HepG2 (cell line): Measurements from ENCODE around the gene ST8SIA1. TPM values are rescaled to one million over a fixed set of nuclear protein-coding genes. Genes with fewer than 3 reads are reported as not detected.
A peak's percentile ranks its signal among the peaks of the same experiment; 100 is the strongest.
"Not testable (repeated sequence)": the region's sequence is repeated elsewhere in the genome, so short reads cannot be mapped to it uniquely, and the experiment has no call there.

ENCODE experiments used
- ATAC-seq: fragments of 200-7000 bp; cut with Tn5 transposase; 3 replicates; pipeline ENCODE4 v1.9.1; 2020; ENCODE audit warnings: mild to moderate bottlenecking, moderate library complexity
- BruUV-seq: library from RNA; stranded (reverse); fragments of 400-500 nt; replicated peaks from 2 replicates; lab custom pipeline; 2021; lab: Mats Ljungman, UMichigan
- CTCF ChIA-PET: fragments of 300-600 bp; formaldehyde crosslinking; extraction: SDS; loops from one replicate; lab custom pipeline; 2021; ENCODE audit warnings: low total read pairs, inconsistent platforms, low intra/inter-chr PET ratio; lab: Yijun Ruan, JAX
- POLR2A ChIA-PET: fragments of 350-600 bp; sonication (Branson Sonifier 250); formaldehyde crosslinking; loops from one replicate; lab custom pipeline; 2020; ENCODE audit warnings: antibody characterized with exemption, inconsistent platforms; lab: Yijun Ruan, JAX
- DNase-seq: peaks from one replicate; pipeline ENCODE4 v3.0.0-alpha.2; 2015; ENCODE audit warnings: low spot score
- FAIRE-seq: peaks from 3 replicates; lab custom pipeline; 2011; peaks lifted over from hg19 to GRCh38; lab: Jason Lieb, UNC
- H2AFZ ChIP-seq: one replicate; pipeline ENCODE4 v1.6.1; 2011; ENCODE audit warnings: low read length, inconsistent platforms
- H3K27ac ChIP-seq: fragments of 300-600 bp; 3 replicates; pipeline ENCODE4 v1.8.0; 2011; ENCODE audit warnings: mixed run types, mild to moderate bottlenecking, mixed read lengths, low read length, inconsistent platforms; ENCODE audit not compliant: insufficient read depth; ENCODE audit errors: extremely low read length
- H3K27me3 ChIP-seq, 2 experiments: fragments of 200-600 bp in 1 of 2; 2 replicates in 1 of 2; 3 replicates in 1 of 2; pipeline versions ENCODE4 v1.6.0 to v1.8.0; 2011; ENCODE audit warnings: low read length in 2 of 2, mild to moderate bottlenecking in 2 of 2, moderate library complexity in 2 of 2, inconsistent platforms in 1 of 2; ENCODE audit not compliant: insufficient read depth in 2 of 2, control insufficient read depth in 1 of 2
- H3K36me3 ChIP-seq, 2 experiments: fragments of 200-600 bp in 1 of 2; replicated peaks in 1 of 2; 2 replicates in 1 of 2; 3 replicates in 1 of 2; pipeline versions ENCODE4 v1.5.1 to v1.8.0; 2011; ENCODE audit warnings: low read length in 2 of 2, inconsistent platforms in 1 of 2; ENCODE audit not compliant: insufficient read depth in 2 of 2, control insufficient read depth in 1 of 2
- H3K4me1 ChIP-seq: 2 replicates; pipeline ENCODE4 v1.5.1; 2012; ENCODE audit warnings: low read length, inconsistent platforms; ENCODE audit not compliant: insufficient read depth
- H3K4me2 ChIP-seq: 2 replicates; pipeline ENCODE4 v1.6.0; 2011; ENCODE audit warnings: low read depth, low read length, inconsistent platforms
- H3K4me3 ChIP-seq, 3 experiments: fragments of 200-600 bp in 1 of 3; sonication (generic), shearing (Covaris generic) in 1 of 3; replicated peaks in 1 of 3; 2 replicates each; pipeline ENCODE4 v1.5.1; 2011 to 2016; ENCODE audit warnings: low read length in 3 of 3, inconsistent platforms in 2 of 3, low read depth in 2 of 3, mild to moderate bottlenecking in 2 of 3, control low read depth in 1 of 3, mixed read lengths in 1 of 3; ENCODE audit not compliant: insufficient read depth in 1 of 3
- H3K79me2 ChIP-seq: one replicate; pipeline ENCODE4 v1.6.1; 2011; ENCODE audit warnings: low read length, inconsistent platforms; ENCODE audit not compliant: insufficient read depth
- H3K9ac ChIP-seq: 2 replicates; pipeline ENCODE4 v1.6.0; 2011; ENCODE audit warnings: mild to moderate bottlenecking, low read depth, low read length, inconsistent platforms; ENCODE audit not compliant: insufficient read depth
- H3K9me3 ChIP-seq: 2 replicates; pipeline ENCODE4 v1.5.1; 2012; ENCODE audit warnings: mild to moderate bottlenecking, low read length
- H4K20me1 ChIP-seq: 2 replicates; pipeline ENCODE4 v1.6.0; 2011; ENCODE audit warnings: inconsistent platforms, mild to moderate bottlenecking, low read length, moderate library complexity; ENCODE audit not compliant: insufficient read depth
- WGBS: methylation state at CpG from one replicate; pipeline ENCODE4 v1.1.6; 2017; ENCODE audit warnings: low lambda C conversion rate; 5-methylcytosine and 5-hydroxymethylcytosine counted together
- in situ Hi-C: cut with HindIII; loops from 2 replicates; pipeline ENCODE4 v1.10.0; 2017; ENCODE audit warnings: low pct_unique_long_range_greater_than_20kb; ENCODE audit not compliant: extremely low pct_ligation_motif_present
- intact Hi-C: fragments of 100-400 bp; cut with micrococcal nuclease; formaldehyde crosslinking; loops from one replicate; pipeline ENCODE4 v1.10.0; 2022; ENCODE audit not compliant: unreplicated experiment
- polyA plus RNA-seq, 8 experiments: library from polyadenylated mRNA; depleted of rRNA in 3 of 8; stranded (reverse) in 7 of 8; unstranded in 1 of 8; fragments of >200 nt; fragmentation: Illumina TruSeq in 4 of 8; extraction: Trizol in 4 of 8; gene quantifications; 2 replicates each; pipeline versions ENCODE4 v1.2.1 to v1.2.3, GENCODE V29; 2011 to 2016; ENCODE audit warnings: low read depth in 4 of 8, missing spikeins in 1 of 8, mixed read lengths in 1 of 8; ENCODE audit not compliant: insufficient read depth in 1 of 8
- total RNA-seq, 5 experiments: library from RNA; depleted of rRNA; stranded (reverse); fragments of >200 nt; fragmentation: Illumina TruSeq; extraction: Trizol; gene quantifications; 2 replicates each; pipeline ENCODE4 v1.2.3, GENCODE V29; 2016; ENCODE audit warnings: low read depth in 1 of 5

Gene ST8SIA1
- total and polyA plus RNA-seq, 2 of the 13 experiments (the other 11 are each of a cell fraction or from before 2014, with no cell fraction given) = not detected

- BruUV-seq, H3K27me3 ChIP-seq, in situ Hi-C loops, POLR2A ChIA-PET, H3K9ac ChIP-seq, FAIRE-seq, H3K79me2 ChIP-seq, H3K4me3 ChIP-seq, intact Hi-C loops, H2AFZ ChIP-seq, H3K9me3 ChIP-seq, H3K4me2 ChIP-seq, CTCF ChIA-PET, H3K4me1 ChIP-seq, H3K36me3 ChIP-seq, H4K20me1 ChIP-seq, H3K27ac ChIP-seq: not testable (repeated sequence)
- 10% methylated on average over 2 of the region's 4 CpGs for WGBS
- peak; percentile 70 for ATAC-seq
- peak; percentile 2 for DNase-seq
These were observed 187.8 kb downstream of the ST8SIA1 start for GRCh38 chr12:22146686-22147085.

Other genes with a start within 250 kb of the ST8SIA1 start
- 14.6 and 24.2 TPM in 2 replicates for gene C2CD5, start 209.8 kb upstream of the ST8SIA1 start, total RNA-seq (2016; rRNA removed; fragmentation: Illumina TruSeq; extraction: Trizol)
- 11.1 and 12.6 TPM in 2 replicates for gene C2CD5, start 209.8 kb upstream of the ST8SIA1 start, polyA plus RNA-seq (2011; rRNA removed)